ENCODE results near the gene FOLR1.

Gene FOLR1

DNA sequence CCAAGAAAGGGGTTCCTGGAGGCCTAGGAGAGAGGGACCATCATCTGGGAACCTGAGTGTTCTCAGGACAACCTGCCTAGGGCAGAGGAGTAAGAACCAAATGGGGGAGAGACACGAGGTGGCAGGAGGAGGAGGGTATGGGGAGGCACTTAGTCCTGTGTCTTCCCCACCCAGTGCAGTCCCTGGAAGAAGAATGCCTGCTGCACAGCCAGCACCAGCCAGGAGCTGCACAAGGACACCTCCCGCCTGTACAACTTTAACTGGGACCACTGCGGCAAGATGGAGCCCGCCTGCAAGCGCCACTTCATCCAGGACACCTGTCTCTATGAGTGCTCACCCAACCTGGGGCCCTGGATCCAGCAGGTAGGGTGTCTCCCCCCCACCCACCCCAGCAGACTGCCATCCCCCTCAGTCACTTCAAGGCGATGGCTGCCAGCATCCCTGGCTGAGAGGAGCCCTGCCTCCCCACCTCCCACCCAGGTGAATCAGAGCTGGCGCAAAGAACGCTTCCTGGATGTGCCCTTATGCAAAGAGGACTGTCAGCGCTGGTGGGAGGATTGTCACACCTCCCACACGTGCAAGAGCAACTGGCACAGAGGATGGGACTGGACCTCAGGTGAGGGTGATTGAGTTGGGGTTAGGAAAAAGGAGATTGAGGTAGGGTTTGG lies 28.9 kb downstream of the FOLR1 start:
- no peak for DNase-seq (ENCODE audit: low read depth, low spot score)
- in situ Hi-C loops (cut with HindIII; ENCODE audit: low sequenced_read_pairs) = no loop called here
- H3K4me3 ChIP-seq (ENCODE audit: low read depth, low read length) = no peak overlapping the region
- TF ChIP-seq, protein P1, sequence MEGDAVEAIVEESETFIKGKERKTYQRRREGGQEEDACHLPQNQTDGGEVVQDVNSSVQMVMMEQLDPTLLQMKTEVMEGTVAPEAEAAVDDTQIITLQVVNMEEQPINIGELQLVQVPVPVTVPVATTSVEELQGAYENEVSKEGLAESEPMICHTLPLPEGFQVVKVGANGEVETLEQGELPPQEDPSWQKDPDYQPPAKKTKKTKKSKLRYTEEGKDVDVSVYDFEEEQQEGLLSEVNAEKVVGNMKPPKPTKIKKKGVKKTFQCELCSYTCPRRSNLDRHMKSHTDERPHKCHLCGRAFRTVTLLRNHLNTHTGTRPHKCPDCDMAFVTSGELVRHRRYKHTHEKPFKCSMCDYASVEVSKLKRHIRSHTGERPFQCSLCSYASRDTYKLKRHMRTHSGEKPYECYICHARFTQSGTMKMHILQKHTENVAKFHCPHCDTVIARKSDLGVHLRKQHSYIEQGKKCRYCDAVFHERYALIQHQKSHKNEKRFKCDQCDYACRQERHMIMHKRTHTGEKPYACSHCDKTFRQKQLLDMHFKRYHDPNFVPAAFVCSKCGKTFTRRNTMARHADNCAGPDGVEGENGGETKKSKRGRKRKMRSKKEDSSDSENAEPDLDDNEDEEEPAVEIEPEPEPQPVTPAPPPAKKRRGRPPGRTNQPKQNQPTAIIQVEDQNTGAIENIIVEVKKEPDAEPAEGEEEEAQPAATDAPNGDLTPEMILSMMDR (IDR thresholded peaks at IDR 0.05; ENCODE audit: low read depth, low read length) = no peak

GRCh38 chr11:72221386-72222075 lies 29.6 kb downstream of the FOLR1 start:
- TF ChIP-seq, protein P1 (IDR thresholded peaks at IDR 0.05; ENCODE audit: low read depth, low read length) = no peak
- in situ Hi-C loops (cut with HindIII; ENCODE audit: low sequenced_read_pairs) = no loop called here
- DNase-seq (ENCODE audit: low read depth, low spot score) = no peak
- no peak overlapping the region for H3K4me3 ChIP-seq (ENCODE audit: low read depth, low read length)

DNA sequence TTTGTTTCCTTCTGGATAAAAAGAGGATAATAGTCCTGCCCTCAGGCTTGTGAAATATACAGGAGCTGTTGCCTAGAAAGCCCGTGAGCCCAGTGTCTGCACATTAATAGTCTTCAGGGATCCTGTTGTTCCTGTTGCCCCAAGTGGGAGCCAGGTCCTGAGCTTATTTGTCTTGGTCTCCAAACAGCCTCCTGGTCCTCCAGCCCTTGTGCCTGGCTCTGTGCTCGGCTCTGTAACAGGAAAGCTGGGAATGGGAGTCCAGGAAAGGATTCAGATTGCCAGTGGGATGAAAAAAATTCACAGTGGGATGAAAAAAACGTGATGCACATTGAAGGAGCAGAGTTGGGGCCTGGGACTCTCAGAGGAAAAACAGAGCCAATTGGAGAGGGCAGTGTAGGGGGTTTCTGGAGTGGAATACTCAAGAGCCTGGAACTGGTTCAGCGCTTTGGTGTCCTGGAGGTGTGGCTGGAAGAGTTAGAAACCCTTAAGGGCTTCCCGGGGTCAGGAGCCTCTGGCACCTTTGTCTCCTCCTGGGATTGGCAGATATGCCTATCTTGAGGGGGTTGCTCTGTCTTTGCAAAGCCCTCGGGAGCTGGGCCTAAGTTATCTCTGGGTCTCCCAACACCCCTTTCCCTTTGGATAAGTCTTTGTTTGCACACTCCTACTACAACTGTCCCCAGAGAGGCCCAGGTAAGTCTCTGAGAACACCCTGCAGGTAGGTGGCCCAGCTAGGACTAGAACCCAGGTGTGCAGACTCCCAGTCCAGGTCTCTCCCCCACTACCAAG lies 30.4 kb downstream of the FOLR1 start:
- peak overlapping the region; percentile 73 for H3K4me3 ChIP-seq (ENCODE audit: low read depth, low read length)
- TF ChIP-seq, protein P1 (IDR thresholded peaks at IDR 0.05; ENCODE audit: low read depth, low read length) = no peak
- DNase-seq (ENCODE audit: low read depth, low spot score) = no peak
- in situ Hi-C loops (cut with HindIII; ENCODE audit: low sequenced_read_pairs) = no loop called here

DNA sequence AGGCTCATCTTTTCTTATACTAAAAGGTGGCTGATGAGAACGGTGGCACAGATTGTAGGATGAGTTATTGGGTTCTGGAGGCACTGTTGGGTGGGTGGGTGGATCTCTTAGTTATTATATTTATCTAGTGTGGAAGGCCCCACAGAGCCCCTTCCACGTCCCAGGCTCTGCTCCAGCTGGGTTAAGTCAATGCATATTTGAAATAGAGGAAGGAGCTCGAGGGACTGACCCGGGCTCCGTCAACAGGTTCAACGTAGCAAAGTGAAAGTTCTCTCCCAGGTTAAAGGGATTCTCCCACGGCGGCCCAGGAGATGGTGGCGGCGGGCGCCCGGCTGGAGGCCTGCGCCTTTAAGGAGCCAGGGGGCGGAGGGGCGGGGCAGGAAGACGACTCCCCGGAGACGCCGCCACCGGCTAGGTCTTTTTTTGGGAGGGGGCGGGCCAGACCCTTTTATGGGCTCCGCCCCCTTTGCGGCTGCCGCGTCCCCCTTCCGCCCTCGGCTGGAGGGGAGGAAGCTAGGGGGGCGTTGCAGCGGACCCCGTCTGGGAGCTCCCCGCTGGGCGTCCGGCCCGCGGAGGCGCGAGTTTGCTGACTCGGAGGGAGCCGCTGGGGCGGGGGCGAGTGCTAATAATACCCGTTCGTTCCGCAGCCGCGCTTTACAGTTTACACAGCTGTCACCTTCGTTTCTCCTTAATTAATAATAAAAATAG lies 31.1 kb downstream of the FOLR1 start:
- DNase-seq (ENCODE audit: low read depth, low spot score) = peak; percentile 97
- H3K4me3 ChIP-seq (ENCODE audit: low read depth, low read length) = peak overlapping the region; percentile 73
- in situ Hi-C loops (cut with HindIII; ENCODE audit: low sequenced_read_pairs) = no loop called here
- TF ChIP-seq, protein P1 (IDR thresholded peaks at IDR 0.05; ENCODE audit: low read depth, low read length) = peak; percentile 28

DNA sequence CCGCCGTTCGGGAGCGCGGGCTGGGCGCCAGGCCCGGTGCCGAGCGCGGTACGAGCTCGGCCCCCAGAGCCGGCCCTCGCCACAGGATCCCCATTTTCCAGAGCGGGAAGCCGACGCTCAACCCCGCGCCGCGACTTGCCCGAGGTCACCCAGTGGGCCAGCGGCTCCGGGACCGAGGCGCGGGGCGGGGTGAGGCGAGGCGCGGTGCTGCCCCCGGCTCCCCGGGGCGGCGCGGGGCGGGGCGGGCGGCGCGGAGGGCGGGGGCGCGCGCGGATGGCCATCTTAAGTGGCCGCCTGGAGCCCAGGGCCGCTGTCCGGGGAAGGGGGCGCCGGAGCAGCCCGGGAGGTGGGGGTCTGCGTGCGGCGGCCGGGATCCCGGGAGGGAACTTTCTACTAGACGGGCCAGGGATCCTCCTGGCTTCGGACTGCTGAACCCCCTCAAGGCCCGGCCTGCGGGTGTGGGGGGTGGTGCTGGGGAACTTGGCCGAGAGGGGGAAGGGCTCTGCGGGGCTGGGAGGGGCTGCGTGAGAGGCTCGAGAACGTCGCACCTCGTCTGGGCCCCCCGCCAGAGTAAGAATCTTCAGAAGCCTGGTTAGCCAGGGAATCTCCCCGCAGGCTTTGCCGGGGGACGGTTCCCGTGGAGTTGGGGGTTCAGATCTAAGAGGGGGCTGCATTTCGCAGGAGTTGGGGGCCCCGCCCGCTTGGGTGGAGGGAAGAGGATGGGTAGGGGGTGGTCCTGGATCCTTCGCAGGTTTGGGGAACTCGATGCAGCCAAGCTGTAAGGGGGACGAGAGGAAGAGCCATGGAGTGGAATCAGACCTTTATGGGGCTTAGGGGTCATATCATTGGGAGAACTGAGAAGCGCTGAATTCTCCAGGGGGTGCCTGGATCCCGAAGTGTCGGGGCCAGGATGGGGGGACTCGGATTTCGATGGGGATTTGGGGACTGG lies 31.9 kb downstream of the FOLR1 start:
- TF ChIP-seq, protein P1 (IDR thresholded peaks at IDR 0.05; ENCODE audit: low read depth, low read length) = no peak
- in situ Hi-C loops (cut with HindIII; ENCODE audit: low sequenced_read_pairs) = no loop called here
- peak overlapping the region; percentile 73 for H3K4me3 ChIP-seq (ENCODE audit: low read depth, low read length)
- DNase-seq (ENCODE audit: low read depth, low spot score) = peak; percentile 77
